ENCODE data around the gene GRIN3B. TPM values are rescaled to one million over a fixed set of nuclear protein-coding genes. Genes with fewer than 3 reads are reported as not detected.

GRIN3B gene
- total and polyA plus RNA-seq, 10 of the 15 experiments (the other 5 are each of a cell fraction or from before 2014, with no cell fraction given): 0.15 TPM; not detected in 9

DNA sequence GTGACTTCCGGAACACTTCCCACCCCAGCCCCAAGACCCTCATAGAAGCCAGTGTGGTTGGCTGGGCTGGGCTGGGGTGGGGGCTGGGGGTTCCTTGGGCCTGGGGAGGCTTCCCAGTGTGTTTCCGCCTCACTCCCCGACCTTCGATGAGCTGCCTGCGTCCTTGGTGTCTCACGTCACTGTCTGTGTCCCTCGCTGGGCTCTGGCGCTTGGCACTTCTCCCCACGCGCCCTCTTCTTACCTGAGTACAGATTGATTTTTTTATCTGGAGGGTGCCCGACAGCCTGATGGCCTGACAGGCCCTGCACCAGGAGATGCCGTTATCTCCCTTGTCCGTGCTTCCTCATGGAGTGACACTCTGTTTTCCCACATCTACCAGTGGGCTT is 7.6 kb upstream of the GRIN3B start:
- TF ChIP-seq LARP7 (IDR thresholded peaks at IDR 0.05) (no peak), ZSCAN29 (IDR thresholded peaks at IDR 0.05) (no peak), ZZZ3 (IDR thresholded peaks at IDR 0.05; ENCODE audit: control insufficient read depth, insufficient read length, low read depth) (no peak), MYB (IDR thresholded peaks at IDR 0.05; ENCODE audit: borderline replicate concordance, low read depth, low read length) (no peak), SIN3A (IDR thresholded peaks at IDR 0.05; ENCODE audit: low read depth, low read length) (no peak), EGR1 (IDR thresholded peaks at IDR 0.05; ENCODE audit: borderline replicate concordance in 1 of 2, low read depth in 2 of 2, low read length in 2 of 2) (no peak), CBX3 (IDR thresholded peaks at IDR 0.05; ENCODE audit: borderline replicate concordance, low read depth) (no peak), SMC3 (IDR thresholded peaks at IDR 0.05; ENCODE audit: borderline replicate concordance, low read length) (no peak), POU2F2 (IDR thresholded peaks at IDR 0.05; ENCODE audit: borderline replicate concordance, low read depth, low read length) (no peak), HDAC6 (IDR thresholded peaks at IDR 0.05; ENCODE audit: unreplicated experiment) (no peak), ZNF274 (IDR thresholded peaks at IDR 0.05; ENCODE audit: insufficient read depth, insufficient read length) (no peak), TAF1 (IDR thresholded peaks at IDR 0.05; ENCODE audit: borderline replicate concordance, low read depth, low read length) (no peak)
- TF ChIP-seq, protein P1, sequence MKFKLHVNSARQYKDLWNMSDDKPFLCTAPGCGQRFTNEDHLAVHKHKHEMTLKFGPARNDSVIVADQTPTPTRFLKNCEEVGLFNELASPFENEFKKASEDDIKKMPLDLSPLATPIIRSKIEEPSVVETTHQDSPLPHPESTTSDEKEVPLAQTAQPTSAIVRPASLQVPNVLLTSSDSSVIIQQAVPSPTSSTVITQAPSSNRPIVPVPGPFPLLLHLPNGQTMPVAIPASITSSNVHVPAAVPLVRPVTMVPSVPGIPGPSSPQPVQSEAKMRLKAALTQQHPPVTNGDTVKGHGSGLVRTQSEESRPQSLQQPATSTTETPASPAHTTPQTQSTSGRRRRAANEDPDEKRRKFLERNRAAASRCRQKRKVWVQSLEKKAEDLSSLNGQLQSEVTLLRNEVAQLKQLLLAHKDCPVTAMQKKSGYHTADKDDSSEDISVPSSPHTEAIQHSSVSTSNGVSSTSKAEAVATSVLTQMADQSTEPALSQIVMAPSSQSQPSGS (IDR thresholded peaks at IDR 0.05; ENCODE audit: low read length): no peak
- H3K27ac ChIP-seq (ENCODE audit: control insufficient read depth, insufficient read depth): no peak overlapping the region
- RAD21 ChIA-PET (ENCODE audit: unreplicated experiment): no interaction called here
- intact Hi-C loops (cut with micrococcal nuclease; ENCODE audit: unreplicated experiment) (no loop called here), in situ Hi-C loops (cut with MboI) (no loop called here)
- H3K36me3 ChIP-seq (ENCODE audit: control insufficient read depth in 2 of 2, insufficient read depth in 2 of 2, low read length in 1 of 2): peaks cover 4 to 15% of the 10 kb centered on the region in 2 experiments; a peak in 3 of 4 replicates
- FAIRE-seq (no peak), ATAC-seq (no peak), DNase-seq (ENCODE audit: low read depth, low spot score) (no peak)
- H3K79me2 ChIP-seq (ENCODE audit: control insufficient read depth, insufficient read depth, low read length): no peaks in the 10 kb centered on the region
- H3K9me3 ChIP-seq (replicated peaks; ENCODE audit: control insufficient read depth, insufficient read depth, low read length): no peaks in the 10 kb centered on the region
- no peaks in the 10 kb centered on the region for H4K20me1 ChIP-seq (ENCODE audit: control insufficient read depth, insufficient read depth)
- POLR2A ChIA-PET: no interaction called here
- CTCF ChIA-PET: interaction anchor here (0.5 kb wide), 1 partner anchor 222 kb away, joined by 3 read pairs; no protein-coding TSS in a partner anchor
- BruUV-seq (replicated peaks): no TSS peak
- no peaks in the 10 kb centered on the region; the same call in 1 of the 2 replicates for H3K4me1 ChIP-seq (ENCODE audit: control insufficient read depth, insufficient read depth, low read length)
- SMC1A ChIA-PET (ENCODE audit: uncharacterized antibody, unreplicated experiment): no interaction called here
- H3K27me3 ChIP-seq (replicated peaks in 1 of 2; ENCODE audit: control insufficient read depth in 2 of 2, insufficient read depth in 2 of 2, low read length in 1 of 2): no peaks in the 10 kb centered on the region
- H2AFZ ChIP-seq (ENCODE audit: control insufficient read depth, low read depth, low read length): no peak overlapping the region
- H3K4me3 ChIP-seq: no peak overlapping the region
- 92% methylated on average over 12 of the region's 13 CpGs for WGBS (ENCODE audit: insufficient coverage, insufficient replicate concordance, low lambda C conversion rate, missing lambda C conversion rate)
- H3K4me2 ChIP-seq (ENCODE audit: control insufficient read depth, insufficient read depth): no peak overlapping the region
- H3K9ac ChIP-seq (ENCODE audit: control insufficient read depth, insufficient read depth, low read length): no peak overlapping the region

Measured in GM12878 (cell line).